ENCODE results near the gene ULK3. TPM values are rescaled to one million over a fixed set of nuclear protein-coding genes. Genes with fewer than 3 reads are reported as not detected.
A peak's percentile ranks its signal among the peaks of the same experiment; 100 is the strongest.

Gene ULK3
- total RNA-seq, 1 donor from 2014 or later, result 43.9 TPM

DNA sequence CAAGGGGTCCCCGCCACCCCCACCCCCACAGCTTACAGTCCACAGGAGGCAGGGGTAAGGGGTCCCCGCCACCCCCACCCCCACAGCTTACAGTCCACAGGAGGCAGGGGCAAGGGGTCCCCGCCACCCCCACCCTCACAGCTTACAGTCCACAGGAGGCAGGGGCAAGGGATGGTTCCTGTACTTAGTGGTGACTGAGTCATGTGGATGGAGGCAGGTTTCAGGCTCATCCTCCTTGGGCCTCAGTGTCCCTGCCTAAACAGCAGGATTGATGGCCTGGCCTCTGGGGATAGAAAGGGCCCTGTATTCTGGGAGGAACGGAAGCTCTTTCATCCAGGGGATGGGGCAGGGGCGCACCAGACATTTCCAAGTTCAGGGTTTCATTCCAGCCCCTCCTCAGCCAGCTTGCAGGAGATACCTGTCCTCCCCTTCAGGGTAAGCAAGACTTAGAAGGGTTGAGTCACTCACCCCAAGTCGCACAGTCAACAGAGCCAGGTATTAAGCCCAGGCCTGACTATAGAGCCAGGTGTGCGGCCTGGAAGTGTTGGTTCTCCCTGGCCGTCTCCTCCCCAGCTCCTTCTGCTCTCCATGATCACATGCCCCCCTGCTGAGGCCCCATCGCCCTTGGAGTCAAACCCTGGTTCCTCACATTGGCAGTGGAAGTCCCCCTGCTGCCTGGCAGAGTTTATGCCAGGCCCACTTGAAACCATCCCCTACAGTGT lies 48.5 kb downstream of the ULK3 start:
- no peak for ATAC-seq
- no peak overlapping the region for H3K27ac ChIP-seq
- peaks cover 44% of the 10 kb centered on the region for H3K4me1 ChIP-seq
- intact Hi-C loops (cut with DNase I), result no loop called here
- H3K36me3 ChIP-seq, result peaks cover 11% of the 10 kb centered on the region
- H3K4me3 ChIP-seq, result no peak overlapping the region
- H3K9me3 ChIP-seq, result no peaks in the 10 kb centered on the region
- TF ChIP-seq, protein P1, sequence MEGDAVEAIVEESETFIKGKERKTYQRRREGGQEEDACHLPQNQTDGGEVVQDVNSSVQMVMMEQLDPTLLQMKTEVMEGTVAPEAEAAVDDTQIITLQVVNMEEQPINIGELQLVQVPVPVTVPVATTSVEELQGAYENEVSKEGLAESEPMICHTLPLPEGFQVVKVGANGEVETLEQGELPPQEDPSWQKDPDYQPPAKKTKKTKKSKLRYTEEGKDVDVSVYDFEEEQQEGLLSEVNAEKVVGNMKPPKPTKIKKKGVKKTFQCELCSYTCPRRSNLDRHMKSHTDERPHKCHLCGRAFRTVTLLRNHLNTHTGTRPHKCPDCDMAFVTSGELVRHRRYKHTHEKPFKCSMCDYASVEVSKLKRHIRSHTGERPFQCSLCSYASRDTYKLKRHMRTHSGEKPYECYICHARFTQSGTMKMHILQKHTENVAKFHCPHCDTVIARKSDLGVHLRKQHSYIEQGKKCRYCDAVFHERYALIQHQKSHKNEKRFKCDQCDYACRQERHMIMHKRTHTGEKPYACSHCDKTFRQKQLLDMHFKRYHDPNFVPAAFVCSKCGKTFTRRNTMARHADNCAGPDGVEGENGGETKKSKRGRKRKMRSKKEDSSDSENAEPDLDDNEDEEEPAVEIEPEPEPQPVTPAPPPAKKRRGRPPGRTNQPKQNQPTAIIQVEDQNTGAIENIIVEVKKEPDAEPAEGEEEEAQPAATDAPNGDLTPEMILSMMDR (IDR thresholded peaks at IDR 0.05), result no peak
- DNase-seq, result no peak
- H3K27me3 ChIP-seq, result no peaks in the 10 kb centered on the region

DNA sequence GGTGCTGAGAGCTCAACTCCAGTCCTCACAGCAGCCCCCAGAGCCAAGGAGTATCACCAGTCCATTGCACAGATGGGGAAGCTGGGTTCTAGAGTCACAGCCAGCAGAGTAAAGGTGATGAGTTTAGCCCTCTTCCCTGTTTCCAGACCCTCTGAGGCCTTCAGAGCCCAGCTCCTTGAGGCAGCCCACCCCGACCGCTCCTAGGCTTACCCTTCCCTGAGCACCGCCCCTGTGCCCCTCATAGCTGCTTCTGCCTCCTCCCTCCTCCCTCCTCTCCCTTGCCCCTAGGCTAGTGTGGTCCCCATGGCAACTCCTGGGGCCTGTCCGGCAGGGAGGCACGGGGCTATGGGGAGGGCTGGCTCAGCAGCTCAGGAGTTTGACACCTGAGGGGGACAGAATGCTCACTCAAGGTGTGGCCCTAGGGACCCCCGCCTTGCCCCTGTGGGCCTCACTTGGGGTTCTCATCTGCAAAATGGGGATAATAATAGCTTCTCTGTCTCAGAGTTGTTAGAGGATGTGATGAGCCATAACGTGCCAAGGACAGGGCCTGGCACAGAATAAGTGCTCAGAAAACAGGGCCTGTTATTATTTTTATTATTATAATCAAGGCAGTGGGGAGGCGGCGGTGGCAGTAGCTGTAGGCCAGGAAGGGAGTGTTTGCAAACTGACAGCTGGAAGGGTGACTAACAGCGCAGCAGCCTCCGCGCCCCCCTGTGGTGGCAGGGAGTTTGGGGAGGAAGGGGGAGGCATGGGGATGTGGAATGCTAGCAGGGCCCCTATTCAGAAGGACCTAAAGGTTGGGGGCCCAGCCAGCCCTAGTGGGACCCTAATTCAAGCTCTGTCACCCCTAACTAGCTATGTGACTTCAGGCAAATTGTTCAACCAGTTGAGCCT lies 49.6 kb downstream of the ULK3 start:
- TF ChIP-seq, protein P1 (IDR thresholded peaks at IDR 0.05), result peak; percentile 31
- ATAC-seq (peak; percentile 15), DNase-seq (peak; percentile 73)
- H3K27me3 ChIP-seq, result no peaks in the 10 kb centered on the region
- H3K4me3 ChIP-seq, result no peak overlapping the region
- H3K4me1 ChIP-seq, result peaks cover 54% of the 10 kb centered on the region
- H3K9me3 ChIP-seq, result no peaks in the 10 kb centered on the region
- H3K36me3 ChIP-seq, result peaks cover 3% of the 10 kb centered on the region
- H3K27ac ChIP-seq, result peak overlapping the region; percentile 12
- intact Hi-C loops (cut with DNase I), result no loop called here

DNA sequence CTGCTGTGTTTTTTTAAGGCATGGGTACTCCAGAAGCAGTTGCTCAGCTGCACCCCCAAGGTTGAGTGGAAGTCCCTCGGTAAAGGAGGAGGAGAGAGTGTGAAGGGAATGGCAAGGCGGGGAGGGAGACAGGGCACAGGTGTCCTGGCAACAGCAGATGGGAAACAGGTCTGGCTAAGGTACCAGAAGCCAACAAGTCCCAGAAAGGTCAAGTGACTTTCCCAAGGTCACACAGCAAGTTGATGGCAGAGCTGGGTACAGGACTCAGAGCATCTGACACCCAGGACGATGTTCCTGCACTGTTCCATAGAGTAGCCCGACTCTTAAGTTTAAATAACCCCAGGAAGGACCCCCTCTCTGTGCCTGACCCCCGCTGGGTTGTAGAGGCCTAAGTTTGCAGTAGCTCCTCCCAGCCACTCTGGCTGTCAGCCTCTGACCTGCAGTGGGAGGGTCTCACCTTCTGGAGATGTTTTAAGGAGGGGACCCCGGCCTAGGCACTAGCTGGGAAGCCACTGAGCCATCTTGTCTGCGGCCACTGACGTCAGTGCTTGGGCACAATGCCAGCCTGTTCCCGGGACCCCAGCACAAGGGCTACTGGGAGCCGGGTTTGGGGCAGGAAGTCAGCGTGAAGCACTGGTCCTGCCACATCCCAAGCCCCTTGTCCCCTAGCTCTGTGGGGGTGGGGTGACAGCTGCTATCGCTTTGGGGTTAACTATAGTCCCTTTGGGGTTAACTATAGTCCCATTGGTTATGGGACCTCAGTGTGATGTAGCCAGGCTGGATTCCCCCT lies 50.5 kb downstream of the ULK3 start:
- TF ChIP-seq, protein P1 (IDR thresholded peaks at IDR 0.05), result no peak
- intact Hi-C loops (cut with DNase I), result no loop called here
- Histone ChIP-seq H3K9me3 (no peaks in the 10 kb centered on the region), H3K27me3 (no peaks in the 10 kb centered on the region), H3K36me3 (no peaks in the 10 kb centered on the region), H3K4me3 (no peak overlapping the region), H3K27ac (peak overlapping the region; percentile 12), H3K4me1 (peaks cover 63% of the 10 kb centered on the region)
- ATAC-seq, result no peak
- DNase-seq, result no peak

DNA sequence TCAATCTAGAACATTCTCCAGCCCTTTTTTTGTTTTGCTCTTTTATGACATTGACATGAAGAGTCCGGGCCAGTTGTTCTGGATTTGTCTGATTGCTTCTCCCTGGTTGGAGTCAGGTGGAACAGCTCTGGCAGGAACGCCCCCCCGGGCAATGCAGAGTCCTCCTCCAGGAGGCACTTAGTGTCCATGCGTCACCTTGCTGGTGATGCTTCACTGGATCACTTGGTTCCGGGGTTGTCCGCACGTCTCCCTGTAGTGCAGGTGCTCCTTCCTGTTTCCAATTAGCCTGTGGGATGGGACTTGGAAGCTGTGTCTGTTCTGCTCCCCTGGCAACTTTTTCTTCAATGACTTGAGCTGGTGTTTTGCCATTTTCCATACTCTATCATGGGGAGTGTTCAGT lies 51.3 kb downstream of the ULK3 start:
- Histone ChIP-seq H3K27ac (peak overlapping the region; percentile 12), H3K27me3 (no peaks in the 10 kb centered on the region), H3K36me3 (no peaks in the 10 kb centered on the region), H3K4me1 (peaks cover 70% of the 10 kb centered on the region), H3K4me3 (no peak overlapping the region), H3K9me3 (no peaks in the 10 kb centered on the region)
- DNase-seq (no peak), ATAC-seq (no peak)
- intact Hi-C loops (cut with DNase I), result no loop called here
- TF ChIP-seq, protein P1 (IDR thresholded peaks at IDR 0.05), result no peak

DNA sequence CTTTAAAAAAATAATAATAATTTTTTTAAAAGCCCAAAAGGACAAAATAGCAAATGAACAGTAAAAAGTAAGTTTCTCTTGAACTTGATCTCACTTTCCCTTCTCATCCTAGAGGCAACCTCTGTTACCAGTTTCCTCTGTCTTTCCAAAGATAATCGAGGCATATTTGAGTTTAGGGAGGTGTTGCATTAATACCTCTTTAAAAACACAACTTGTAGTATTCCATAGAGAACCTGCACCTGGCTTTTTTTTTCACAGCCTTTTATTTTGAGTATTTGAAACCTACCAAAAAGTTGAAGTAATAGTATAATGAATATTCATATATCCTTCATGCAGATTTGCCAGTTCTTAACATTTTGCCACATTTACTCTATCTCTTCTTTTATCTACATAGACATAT lies 51.9 kb downstream of the ULK3 start:
- TF ChIP-seq, protein P1 (IDR thresholded peaks at IDR 0.05), result no peak
- no peak overlapping the region for H3K4me3 ChIP-seq
- DNase-seq (no peak), ATAC-seq (no peak)
- no peaks in the 10 kb centered on the region for H3K9me3 ChIP-seq
- no peaks in the 10 kb centered on the region for H3K27me3 ChIP-seq
- H3K36me3 ChIP-seq, result no peaks in the 10 kb centered on the region
- H3K27ac ChIP-seq, result peak overlapping the region; percentile 84
- intact Hi-C loops (cut with DNase I), result no loop called here
- H3K4me1 ChIP-seq, result peaks cover 77% of the 10 kb centered on the region
